Activated CD4-positive, alpha-beta T cell treated with anti-CD3 and anti-CD28 coated beads, Interleukin-2, amount 50 U/mL, for 1 hour (primary cell): Measurements from ENCODE around the gene CALCB.

Experiments used
- DNase-seq: peaks from one replicate; pipeline ENCODE4 v3.0.0-alpha.2; 2020

CALCB gene

DNA sequence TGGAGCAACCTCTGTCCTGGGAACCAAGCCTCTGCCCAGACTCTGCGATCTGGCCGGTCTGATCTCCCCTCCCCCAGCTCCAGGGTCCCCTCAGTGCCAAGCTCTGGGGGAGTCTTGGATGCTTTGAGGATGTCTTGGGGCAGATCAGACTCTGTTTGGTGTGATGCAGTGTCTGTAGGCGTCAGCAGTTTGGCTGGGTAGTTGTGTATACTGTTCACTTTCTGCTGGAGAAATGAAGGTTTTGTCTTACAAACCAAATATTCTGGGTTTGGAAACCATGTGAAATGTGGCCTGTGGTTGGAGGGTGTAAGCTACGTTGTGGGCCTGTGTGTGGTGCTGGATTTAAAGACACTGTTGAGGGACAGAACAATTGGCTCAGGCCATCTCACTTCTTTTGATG, 46.0 kb downstream of the CALCB start:
- DNase-seq = no peak

- no peak for DNase-seq
Measured at GRCh38 chr11:15119826-15120225, 46.4 kb downstream of the CALCB start.

GRCh38 chr11:15123849-15124248, 50.5 kb downstream of the CALCB start:
- DNase-seq = no peak

GRCh38 chr11:15124528-15124927, 51.1 kb downstream of the CALCB start:
- DNase-seq = no peak

GRCh38 chr11:15127341-15127740, 53.9 kb downstream of the CALCB start:
- DNase-seq = no peak
